Endodermal cell (in vitro differentiated cells): ENCODE results near the gene ABHD16A. TPM values are rescaled to one million over a fixed set of nuclear protein-coding genes. Genes with fewer than 3 reads are reported as not detected.
A peak's percentile ranks its signal among the peaks of the same experiment; 100 is the strongest.

ENCODE experiments used
- DNase-seq: peaks from one replicate; pipeline ENCODE4 v3.0.0-alpha.2; 2017
- H3K27ac ChIP-seq: 2 replicates; pipeline ENCODE4 v1.5.1; 2013; ENCODE audit warnings: mild to moderate bottlenecking, low read depth, low read length, moderate library complexity
- H3K27me3 ChIP-seq: 2 replicates; pipeline ENCODE4 v1.6.1; 2013; ENCODE audit warnings: mild to moderate bottlenecking, low read length, moderate library complexity; ENCODE audit not compliant: insufficient read depth, control insufficient read depth, poor library complexity, severe bottlenecking
- H3K36me3 ChIP-seq: 2 replicates; pipeline ENCODE4 v1.7.0; 2013; ENCODE audit warnings: mild to moderate bottlenecking, low read length, moderate library complexity; ENCODE audit not compliant: control insufficient read depth, insufficient read depth
- H3K4me1 ChIP-seq: one replicate; pipeline ENCODE4 v1.7.0; 2013; ENCODE audit warnings: low read length; ENCODE audit not compliant: control insufficient read depth, insufficient read depth
- H3K4me3 ChIP-seq: 2 replicates; pipeline ENCODE4 v1.5.1; 2013; ENCODE audit warnings: mild to moderate bottlenecking, low read length, moderate library complexity
- H3K9ac ChIP-seq: 2 replicates; pipeline ENCODE4 v1.6.1; 2013; ENCODE audit warnings: mild to moderate bottlenecking, low read length, moderate library complexity; ENCODE audit not compliant: poor library complexity, severe bottlenecking; ENCODE audit errors: extremely low read depth
- H3K9me3 ChIP-seq: 2 replicates; pipeline ENCODE4 v1.6.1; 2013; ENCODE audit warnings: mild to moderate bottlenecking, low read length, moderate library complexity; ENCODE audit not compliant: control insufficient read depth
- H3K27ac Mint-ChIP-seq: 2 replicates; pipeline ENCODE4 v1.8.0; 2020; ENCODE audit warnings: mixed read lengths
- H3K27me3 Mint-ChIP-seq: 2 replicates; pipeline ENCODE4 v1.8.0; 2021; ENCODE audit warnings: mild to moderate bottlenecking, mixed read lengths; ENCODE audit not compliant: insufficient read depth
- H3K36me3 Mint-ChIP-seq: 2 replicates; pipeline ENCODE4 v1.8.0; 2020; ENCODE audit warnings: low read depth, mixed read lengths
- H3K4me1 Mint-ChIP-seq: 2 replicates; pipeline ENCODE4 v1.8.0; 2020; ENCODE audit warnings: mixed read lengths
- H3K4me3 Mint-ChIP-seq: 2 replicates; pipeline ENCODE4 v1.8.0; 2020; ENCODE audit warnings: mild to moderate bottlenecking, moderate library complexity, mixed read lengths
- H3K9me3 Mint-ChIP-seq: 2 replicates; pipeline ENCODE4 v1.8.0; 2020; ENCODE audit warnings: mild to moderate bottlenecking, mixed read lengths
- WGBS, 2 experiments: methylation state at CpG; one replicate each; pipeline versions ENCODE4 v1.1.5 to v1.1.7; 2013; ENCODE audit warnings: missing lambda C conversion rate in 2 of 2, mixed read lengths in 1 of 2; ENCODE audit not compliant: insufficient coverage in 1 of 2, insufficient read length in 1 of 2; 5-methylcytosine and 5-hydroxymethylcytosine counted together
- total RNA-seq, 2 donors: library from RNA; stranded (reverse); fragmentation: NEBNext Ultra II Directional in 1 of 2; extraction: Animal tissue kit (Norgen Biotek cat#: 25700) in 1 of 2; gene quantifications; 2 replicates in 1 of 2; 3 replicates in 1 of 2; pipeline ENCODE4 v1.2.1, GENCODE V29; 2021
- TF ChIP-seq, protein P1 (sequence below): fragments of 200-600 bp; sonication (generic); conservative IDR thresholded peaks from 2 replicates; pipeline ENCODE4 v1.5.0; 2021; ENCODE audit warnings: antibody characterized with exemption, mild to moderate bottlenecking

The ABHD16A gene
- total RNA-seq, 2 donors from 2014 or later = 38.3 to 59.5 TPM

DNA sequence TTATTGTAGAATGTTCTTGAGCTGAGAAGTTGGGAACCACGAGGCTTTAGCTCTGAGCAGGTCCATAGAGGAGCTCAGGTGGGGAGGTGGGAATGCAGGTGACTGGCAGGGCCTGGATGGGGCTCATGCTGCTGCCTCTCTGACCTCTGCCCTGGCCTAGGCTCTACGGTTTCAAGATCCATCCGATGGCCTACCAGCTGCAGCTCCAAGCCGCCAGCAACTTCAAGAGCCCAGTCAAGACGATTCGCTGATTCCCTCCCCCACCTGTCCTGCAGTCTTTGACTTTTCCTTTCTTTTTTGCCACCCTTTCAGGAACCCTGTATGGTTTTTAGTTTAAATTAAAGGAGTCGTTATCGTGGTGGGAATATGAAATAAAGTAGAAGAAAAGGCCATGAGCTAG lies 33.4 kb downstream of the ABHD16A start, which contains the start of gene LY6G5B:
Gene LY6G5B, plus strand, starts transcription at position 301 of the 400 bp plus-strand sequence. CDS start 975 bp downstream, outside the sequence.
- Histone ChIP-seq H3K9me3 (no peaks in the 10 kb centered on the region), H3K9ac (no peak within 1 kb of the TSS), H3K27ac (no peak within 1 kb of the TSS), H3K27me3 (no peaks in the 10 kb centered on the region), H3K4me3 (no peak within 1 kb of the TSS), H3K4me1 (no peaks in the 10 kb centered on the region), H3K36me3 (peaks cover 62% of the 10 kb centered on the region)
- H3K4me1 Mint-ChIP-seq = peaks cover 9% of the 10 kb centered on the region
- DNase-seq = no peak
- no peaks in the 10 kb centered on the region for H3K9me3 Mint-ChIP-seq
- H3K36me3 Mint-ChIP-seq = peaks cover 67% of the 10 kb centered on the region
- no peak within 1 kb of the TSS for H3K4me3 Mint-ChIP-seq
- no peak within 1 kb of the TSS for H3K27ac Mint-ChIP-seq
- TF ChIP-seq, protein P1, sequence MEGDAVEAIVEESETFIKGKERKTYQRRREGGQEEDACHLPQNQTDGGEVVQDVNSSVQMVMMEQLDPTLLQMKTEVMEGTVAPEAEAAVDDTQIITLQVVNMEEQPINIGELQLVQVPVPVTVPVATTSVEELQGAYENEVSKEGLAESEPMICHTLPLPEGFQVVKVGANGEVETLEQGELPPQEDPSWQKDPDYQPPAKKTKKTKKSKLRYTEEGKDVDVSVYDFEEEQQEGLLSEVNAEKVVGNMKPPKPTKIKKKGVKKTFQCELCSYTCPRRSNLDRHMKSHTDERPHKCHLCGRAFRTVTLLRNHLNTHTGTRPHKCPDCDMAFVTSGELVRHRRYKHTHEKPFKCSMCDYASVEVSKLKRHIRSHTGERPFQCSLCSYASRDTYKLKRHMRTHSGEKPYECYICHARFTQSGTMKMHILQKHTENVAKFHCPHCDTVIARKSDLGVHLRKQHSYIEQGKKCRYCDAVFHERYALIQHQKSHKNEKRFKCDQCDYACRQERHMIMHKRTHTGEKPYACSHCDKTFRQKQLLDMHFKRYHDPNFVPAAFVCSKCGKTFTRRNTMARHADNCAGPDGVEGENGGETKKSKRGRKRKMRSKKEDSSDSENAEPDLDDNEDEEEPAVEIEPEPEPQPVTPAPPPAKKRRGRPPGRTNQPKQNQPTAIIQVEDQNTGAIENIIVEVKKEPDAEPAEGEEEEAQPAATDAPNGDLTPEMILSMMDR = no peak
- no peaks in the 10 kb centered on the region for H3K27me3 Mint-ChIP-seq
- WGBS, 2 experiments = 91 to 93% methylated on average over 3 to 8 of the region's 8 CpGs

DNA sequence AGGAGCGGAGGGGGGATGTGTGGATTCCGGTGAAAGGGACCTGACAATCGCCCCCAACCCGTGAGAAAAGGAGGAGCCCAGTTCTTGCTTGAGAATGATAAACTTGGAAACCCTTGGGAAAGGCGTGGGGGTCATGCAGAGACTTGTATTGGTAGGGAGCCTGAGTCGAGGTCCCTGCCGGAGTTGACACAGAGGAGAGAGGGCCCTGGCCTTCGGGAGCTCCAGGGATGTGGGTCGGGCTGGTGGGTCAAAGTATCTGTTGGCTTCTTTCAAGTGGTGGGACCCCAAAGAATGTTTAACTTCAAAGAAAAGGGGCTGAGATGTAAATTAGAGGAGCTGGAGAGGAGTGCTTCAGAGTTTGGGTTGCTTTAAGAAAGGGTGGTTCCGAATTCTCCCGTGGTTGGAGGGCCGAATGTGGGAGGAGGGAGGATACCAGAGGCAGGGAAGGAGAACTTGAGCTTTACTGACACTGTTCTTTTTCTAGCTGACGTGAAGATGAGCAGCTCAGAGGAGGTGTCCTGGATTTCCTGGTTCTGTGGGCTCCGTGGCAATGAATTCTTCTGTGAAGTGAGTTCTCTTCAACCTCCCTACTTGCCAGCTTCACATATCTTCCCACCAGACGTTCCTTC lies 36.7 kb downstream of the ABHD16A start:
- DNase-seq = no peak
- H3K27me3 ChIP-seq = no peaks in the 10 kb centered on the region
- peak overlapping the region; percentile 75 for H3K9ac ChIP-seq
- Mint-ChIP-seq H3K27ac (peak overlapping the region; percentile 99), H3K27me3 (no peaks in the 10 kb centered on the region), H3K4me3 (peak overlapping the region; percentile 97), H3K36me3 (peaks cover 72% of the 10 kb centered on the region), H3K4me1 (peaks cover 24% of the 10 kb centered on the region), H3K9me3 (no peaks in the 10 kb centered on the region)
- 14 to 19% methylated on average over 15 of the region's 15 CpGs for WGBS, 2 experiments
- peaks cover 3% of the 10 kb centered on the region for H3K4me1 ChIP-seq
- TF ChIP-seq, protein P1 = no peak
- no peak overlapping the region for H3K27ac ChIP-seq
- H3K4me3 ChIP-seq = peak overlapping the region; percentile 96
- H3K36me3 ChIP-seq = peaks cover 68% of the 10 kb centered on the region
- H3K9me3 ChIP-seq = no peaks in the 10 kb centered on the region

DNA sequence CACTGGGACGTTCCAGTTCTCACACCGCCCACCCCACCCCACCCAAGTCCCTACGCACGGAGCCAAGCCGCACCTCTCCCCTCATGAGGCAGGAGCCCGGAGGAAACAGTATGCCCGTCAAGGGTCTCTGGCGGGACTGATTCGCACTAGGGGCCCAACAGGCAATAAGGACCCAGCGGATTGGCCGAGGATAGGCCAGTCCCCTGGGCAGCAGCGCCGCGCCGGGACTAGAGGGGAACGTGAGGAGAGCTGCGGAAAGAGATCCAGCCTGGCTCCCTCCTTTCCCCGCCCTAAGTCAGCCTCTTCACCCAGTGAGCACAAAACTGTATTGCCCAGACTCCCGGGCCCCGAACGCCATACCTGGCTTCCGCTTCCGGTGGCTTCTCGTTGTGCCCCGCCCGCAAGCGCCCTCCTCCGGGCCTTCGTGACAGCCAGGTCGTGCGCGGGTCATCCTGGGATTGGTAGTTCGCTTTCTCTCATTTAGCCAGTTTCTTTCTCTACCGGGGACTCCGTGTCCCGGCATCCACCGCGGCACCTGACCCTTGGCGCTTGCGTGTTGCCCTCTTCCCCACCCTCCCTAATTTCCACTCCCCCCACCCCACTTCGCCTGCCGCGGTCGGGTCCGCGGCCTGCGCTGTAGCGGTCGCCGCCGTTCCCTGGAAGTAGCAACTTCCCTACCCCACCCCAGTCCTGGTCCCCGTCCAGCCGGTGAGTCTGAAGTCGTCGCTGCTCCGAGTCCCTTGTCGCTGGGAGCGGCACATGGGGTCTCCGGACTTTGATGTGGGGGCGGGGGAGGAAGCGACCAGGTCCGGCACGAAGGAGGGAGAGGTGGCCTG lies 37.4 kb downstream of the ABHD16A start, which contains the start of gene CSNK2B:
Gene CSNK2B, plus strand, starts transcription at position 580 of the 836 bp plus-strand sequence. CDS start 752 bp downstream, outside the sequence.
- H3K4me3 ChIP-seq = peak within 1 kb of the TSS; percentile 96
- peaks cover 66% of the 10 kb centered on the region for H3K36me3 Mint-ChIP-seq
- no peaks in the 10 kb centered on the region for H3K27me3 ChIP-seq
- peak within 1 kb of the TSS; percentile 99 for H3K27ac Mint-ChIP-seq
- H3K4me1 ChIP-seq = peaks cover 3% of the 10 kb centered on the region
- H3K27ac ChIP-seq = peak within 1 kb of the TSS; percentile 86
- WGBS, 2 experiments = 0 to 1% methylated on average over 21 to 63 of the region's 63 CpGs
- H3K4me3 Mint-ChIP-seq = peak within 1 kb of the TSS; percentile 97
- no peaks in the 10 kb centered on the region for H3K9me3 ChIP-seq
- peak within 1 kb of the TSS; percentile 86 for H3K9ac ChIP-seq
- no peaks in the 10 kb centered on the region for H3K27me3 Mint-ChIP-seq
- H3K9me3 Mint-ChIP-seq = no peaks in the 10 kb centered on the region
- peak; percentile 99 for DNase-seq
- H3K4me1 Mint-ChIP-seq = peaks cover 29% of the 10 kb centered on the region
- TF ChIP-seq, protein P1 = no peak
- peaks cover 61% of the 10 kb centered on the region for H3K36me3 ChIP-seq
